Superior temporal gyrus (tissue), 1 donor: ENCODE measurements around the gene HP.
"Not testable (repeated sequence)": the region's sequence is repeated elsewhere in the genome, so short reads cannot be mapped to it uniquely, and the experiment has no call there.

Experiments used
- DNase-seq: peaks from one replicate; pipeline ENCODE4 v3.0.0-alpha.2; 2016; ENCODE audit errors: extremely low spot score

Gene HP, protein sequence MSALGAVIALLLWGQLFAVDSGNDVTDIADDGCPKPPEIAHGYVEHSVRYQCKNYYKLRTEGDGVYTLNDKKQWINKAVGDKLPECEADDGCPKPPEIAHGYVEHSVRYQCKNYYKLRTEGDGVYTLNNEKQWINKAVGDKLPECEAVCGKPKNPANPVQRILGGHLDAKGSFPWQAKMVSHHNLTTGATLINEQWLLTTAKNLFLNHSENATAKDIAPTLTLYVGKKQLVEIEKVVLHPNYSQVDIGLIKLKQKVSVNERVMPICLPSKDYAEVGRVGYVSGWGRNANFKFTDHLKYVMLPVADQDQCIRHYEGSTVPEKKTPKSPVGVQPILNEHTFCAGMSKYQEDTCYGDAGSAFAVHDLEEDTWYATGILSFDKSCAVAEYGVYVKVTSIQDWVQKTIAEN

DNA sequence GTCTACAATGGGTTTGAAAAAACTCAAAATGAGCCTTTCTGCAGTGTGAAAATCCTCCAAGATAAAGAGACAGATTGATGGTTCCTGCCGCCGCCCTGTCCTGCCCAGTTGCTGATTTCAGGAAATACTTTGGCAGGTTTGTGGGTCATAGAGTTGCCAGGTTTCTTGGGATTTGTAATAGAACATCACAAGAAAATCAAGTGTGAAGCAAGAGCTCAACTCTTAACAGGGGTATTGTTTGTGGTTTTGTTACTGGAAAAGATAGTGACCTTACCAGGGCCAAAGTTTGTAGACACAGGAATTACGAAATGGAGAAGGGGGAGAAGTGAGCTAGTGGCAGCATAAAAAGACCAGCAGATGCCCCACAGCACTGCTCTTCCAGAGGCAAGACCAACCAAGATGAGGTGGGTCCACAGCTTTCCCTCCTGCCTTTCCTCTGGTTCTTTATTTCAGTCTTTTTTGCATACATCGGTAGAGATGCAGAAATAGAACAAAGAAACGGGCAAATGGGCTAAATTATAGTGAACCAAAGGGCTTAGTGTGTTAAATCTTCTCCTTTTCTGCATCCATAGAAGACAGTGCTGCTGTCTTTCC lies at the start of gene HP:
HP (plus strand) TSS at position 252 of the 594 bp plus-strand sequence; CDS start at position 400, 148 bp downstream.
- DNase-seq: not testable (repeated sequence)

DNA sequence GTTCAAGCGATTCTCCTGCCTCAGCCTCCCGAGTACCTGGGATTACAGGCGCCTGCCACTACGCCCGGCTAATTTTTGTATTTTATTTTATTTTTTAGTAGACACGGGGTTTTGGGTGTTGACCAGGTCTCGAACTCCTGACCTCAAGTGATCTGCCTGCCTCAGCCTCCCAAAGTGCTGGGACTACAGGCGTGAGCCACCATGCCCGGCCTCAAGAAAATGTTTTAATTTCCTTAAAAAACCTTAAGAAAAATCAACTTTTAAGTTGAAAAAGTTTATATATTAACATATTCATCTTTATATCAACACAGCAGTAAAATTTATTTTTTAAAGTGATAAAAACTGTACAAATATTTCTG lies 46.3 kb upstream of the HP start:
- not testable (repeated sequence) for DNase-seq

DNA sequence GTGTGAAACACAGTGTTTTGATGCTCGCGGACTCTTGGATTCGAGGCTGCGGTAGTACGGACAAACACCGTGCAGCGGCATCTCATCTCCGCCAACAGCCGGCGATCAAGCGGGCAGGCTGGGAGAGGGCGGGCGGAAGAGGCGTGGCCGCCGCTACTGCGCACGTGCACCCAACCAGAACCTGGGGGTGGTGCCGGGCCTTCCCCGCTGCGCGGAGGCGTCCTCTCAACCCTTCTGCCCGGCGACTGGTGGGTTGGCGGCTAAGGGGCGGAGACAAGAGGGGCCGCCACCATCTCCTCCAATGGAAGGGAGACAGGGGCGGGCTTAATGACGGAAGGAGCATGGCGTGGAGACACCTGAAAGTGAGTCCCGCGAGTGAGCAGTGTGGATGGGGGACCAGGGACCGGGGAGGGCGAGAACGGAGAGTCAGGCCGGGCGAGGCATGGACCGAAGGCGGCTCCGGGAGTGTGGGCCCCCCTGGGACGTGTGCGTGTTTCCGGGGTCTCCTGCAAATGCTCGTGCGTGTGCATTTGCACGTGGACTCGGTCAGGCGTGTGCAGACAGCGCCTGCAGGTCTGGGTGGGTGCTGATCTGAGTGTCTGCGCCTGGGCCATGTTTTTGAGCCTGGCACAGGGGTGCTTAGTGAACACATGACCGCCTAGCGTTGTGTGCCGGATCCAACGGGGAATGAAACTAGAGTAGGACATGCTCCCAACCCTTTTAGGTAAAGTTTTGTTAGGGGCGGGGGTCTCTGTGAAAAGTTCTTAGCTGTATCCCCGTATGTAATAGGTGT lies 45.7 kb upstream of the HP start, which contains the start of gene DHODH:
DHODH (plus strand) TSS at position 321 of the 793 bp plus-strand sequence; CDS start at position 342, 21 bp downstream.
- DNase-seq: peak; percentile 97

DNA sequence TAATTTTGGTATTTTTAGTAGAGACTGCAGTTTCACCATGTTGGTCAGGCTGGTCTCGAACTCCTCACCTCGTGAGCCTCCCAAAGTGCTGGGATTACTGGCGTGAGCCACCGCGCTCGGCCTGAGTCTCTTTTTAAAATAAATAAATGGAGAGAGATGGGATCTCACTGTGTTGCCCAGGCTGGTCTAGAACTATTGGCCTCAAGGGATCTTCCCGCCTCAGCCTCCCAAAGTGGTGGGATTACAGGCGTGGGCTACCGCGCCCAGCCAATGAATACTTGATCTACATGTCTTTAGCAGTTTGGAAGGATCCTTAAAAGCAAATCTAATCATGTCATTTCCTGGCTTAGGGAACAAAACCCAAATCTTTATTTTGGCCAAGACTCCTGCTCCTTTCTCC lies 44.5 kb upstream of the HP start:
- DNase-seq: no peak

DNA sequence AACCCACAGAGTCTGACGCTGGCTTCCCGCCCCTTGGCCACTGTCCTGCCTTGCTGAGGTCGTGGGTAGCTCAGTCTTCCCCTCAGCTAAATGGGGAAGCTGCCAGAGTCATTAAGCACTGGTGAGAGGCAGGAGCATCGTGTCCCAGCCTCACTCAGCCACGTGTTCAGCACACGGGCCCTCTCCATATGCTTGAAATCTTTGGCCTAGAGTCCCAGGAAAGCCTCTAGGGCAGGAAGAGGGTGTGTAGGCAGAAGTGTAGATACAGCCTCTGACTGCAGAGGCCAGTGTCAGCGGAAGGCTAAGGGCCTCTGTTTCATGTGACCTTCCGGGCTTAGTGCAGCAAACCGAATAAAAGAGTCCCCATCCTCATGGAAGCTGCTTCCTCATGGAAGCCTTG lies 41.7 kb upstream of the HP start:
- no peak for DNase-seq

DNA sequence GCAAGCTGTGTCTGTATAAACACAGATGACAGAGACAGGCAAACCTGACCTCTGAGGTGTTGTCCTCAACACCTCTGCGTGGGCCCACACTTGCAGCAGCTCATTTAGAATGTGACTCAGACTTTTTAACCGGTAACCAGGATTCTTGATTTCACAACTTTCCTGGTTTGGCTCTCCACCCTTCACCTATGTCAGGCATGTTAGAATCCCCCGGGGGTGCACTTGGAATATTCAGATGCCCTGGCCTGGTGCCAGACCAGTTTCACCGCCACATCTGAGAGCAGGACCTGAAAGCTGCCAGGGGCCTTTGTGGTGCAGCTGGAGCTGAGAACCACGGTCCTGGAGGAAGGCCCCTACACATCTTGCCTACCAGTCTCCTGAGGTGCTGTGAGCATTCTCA lies 40.9 kb upstream of the HP start:
- DNase-seq: no peak

DNA sequence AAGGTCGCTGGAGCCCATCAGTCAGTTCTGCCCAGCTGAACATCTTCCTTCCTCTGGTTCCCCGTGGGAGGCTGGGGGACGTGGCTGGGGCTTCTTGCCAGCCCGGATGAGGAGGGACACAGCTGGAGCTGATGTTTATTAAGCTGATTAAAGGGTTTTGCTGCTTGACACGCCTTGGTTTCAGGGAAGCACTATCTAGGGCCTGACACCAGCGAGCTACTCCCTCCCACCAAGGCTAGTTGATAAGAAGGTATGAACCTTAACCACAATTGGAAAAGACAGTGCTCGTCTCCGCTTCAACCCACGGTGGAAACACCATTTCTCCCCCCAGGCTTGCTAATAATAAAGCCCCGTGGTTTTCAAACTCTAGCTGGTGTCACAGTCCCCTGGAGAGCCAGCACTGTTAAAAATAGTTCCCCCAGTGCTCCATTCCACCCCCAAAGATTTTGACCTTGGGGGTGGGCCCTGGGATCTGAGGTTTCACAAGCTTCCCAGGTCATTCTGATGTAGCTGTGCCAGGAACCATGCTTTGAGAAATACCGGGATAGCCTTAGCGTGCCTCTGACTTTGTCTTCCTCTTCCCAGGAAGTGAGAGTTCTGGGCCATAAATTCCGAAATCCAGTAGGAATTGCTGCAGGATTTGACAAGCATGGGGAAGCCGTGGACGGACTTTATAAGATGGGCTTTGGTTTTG lies 40.3 kb upstream of the HP start:
- DNase-seq: no peak

DNA sequence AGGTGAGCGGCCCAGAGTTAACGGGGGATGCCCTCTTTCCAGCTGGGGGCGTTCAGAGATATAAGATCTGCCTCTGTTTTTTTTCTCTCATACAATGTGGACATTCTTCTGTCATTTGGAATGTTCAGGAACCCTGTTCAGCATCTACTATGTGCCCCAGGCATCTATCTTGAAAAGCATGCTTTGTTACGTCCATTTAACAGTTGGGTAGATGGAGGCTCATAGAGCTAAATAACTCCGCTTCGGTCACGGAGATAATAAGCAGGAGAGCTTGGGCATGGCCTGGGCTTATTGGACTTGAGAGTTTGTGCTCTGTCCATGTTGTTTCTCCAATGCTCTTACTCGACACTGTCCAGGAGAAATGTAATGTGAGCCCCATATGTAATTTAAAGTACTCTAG lies 39.6 kb upstream of the HP start:
- no peak for DNase-seq

DNA sequence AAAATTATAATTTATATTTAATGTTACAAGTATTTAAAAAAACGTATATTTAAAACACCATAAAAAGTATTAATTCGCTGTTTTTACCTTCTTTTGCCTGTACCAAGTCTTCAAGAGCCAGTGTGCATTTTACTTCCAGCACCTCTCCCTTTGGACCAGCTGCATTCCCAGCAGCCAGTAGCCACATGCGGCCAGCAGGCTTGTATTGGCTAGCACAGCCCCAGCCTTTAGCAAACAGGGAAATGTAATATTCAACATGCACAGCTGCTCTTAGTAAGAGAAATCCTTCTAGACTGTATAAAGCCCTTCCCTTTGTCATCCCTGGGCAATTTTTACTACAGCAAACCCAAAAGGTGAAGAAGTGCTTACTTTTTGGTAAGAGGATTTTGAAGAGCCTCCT lies 39.2 kb upstream of the HP start:
- DNase-seq: no peak

DNA sequence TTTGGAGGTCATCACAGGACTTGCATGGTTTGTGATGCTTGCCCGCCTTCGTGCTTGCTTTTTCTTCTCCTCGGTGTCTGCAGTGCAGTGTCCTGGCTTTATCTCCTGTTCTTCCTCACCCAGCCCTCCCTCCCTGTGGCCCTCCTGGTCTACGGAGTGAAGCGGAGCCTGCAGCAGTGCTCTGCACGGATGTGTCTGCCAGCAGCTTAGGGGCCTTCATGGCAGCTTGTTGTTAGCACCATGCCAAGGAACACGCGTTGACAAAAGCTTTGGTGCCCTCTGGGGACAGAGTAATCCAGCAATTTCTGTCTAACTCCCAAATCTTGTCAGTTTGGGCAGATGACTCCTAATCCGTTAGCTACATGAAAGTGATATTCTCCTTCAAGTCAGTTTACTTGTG lies 35.8 kb upstream of the HP start:
- DNase-seq: no peak

DNA sequence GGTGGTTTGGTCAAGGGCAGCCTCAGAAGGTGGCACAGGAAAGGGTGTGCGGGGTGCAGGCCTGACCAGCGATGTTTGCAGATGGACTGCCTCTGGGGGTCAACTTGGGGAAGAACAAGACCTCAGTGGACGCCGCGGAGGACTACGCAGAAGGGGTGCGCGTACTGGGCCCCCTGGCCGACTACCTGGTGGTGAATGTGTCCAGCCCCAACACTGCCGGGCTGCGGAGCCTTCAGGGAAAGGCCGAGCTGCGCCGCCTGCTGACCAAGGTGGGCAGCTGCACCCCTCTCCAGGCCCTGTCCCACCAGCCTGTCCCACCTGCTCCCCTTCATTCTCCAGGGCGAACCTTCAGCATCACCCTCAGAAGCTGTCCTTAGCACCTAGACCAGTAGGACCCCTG lies 33.3 kb upstream of the HP start:
- no peak for DNase-seq

DNA sequence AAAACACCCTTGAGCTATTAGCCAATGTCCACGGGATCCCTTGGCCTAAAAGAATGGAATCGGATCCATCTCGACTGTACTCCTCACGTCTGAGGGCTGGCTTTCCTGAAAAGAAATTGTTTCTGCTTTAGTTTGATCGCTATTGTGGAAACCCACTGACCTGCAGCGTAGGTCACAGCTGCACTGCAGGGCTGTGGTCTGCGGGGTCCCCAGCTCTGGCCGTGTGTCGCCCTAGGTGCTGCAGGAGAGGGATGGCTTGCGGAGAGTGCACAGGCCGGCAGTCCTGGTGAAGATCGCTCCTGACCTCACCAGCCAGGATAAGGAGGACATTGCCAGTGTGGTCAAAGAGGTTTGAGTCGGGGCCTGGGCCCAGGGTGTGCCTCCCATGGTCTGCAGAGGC lies 32.2 kb upstream of the HP start:
- DNase-seq: no peak

DNA sequence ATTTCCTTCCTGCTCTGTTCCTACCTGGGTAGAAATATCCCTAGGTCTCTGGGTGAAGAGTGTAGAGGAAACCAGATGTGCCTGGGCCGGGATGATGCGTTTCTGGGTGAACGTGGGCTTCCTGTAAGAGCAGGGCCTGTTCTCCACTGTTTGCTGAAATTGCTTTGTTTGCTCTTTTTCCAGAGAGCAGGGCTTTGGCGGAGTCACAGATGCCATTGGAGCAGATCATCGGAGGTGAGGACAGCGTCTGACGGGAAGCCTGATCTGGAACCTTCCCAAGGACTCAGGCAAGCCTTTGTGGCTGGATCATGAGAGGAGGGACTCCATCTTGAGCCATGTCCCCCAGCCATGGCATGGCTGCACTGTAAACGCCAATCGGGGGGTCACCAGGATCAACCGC lies 30.3 kb upstream of the HP start:
- DNase-seq: no peak

DNA sequence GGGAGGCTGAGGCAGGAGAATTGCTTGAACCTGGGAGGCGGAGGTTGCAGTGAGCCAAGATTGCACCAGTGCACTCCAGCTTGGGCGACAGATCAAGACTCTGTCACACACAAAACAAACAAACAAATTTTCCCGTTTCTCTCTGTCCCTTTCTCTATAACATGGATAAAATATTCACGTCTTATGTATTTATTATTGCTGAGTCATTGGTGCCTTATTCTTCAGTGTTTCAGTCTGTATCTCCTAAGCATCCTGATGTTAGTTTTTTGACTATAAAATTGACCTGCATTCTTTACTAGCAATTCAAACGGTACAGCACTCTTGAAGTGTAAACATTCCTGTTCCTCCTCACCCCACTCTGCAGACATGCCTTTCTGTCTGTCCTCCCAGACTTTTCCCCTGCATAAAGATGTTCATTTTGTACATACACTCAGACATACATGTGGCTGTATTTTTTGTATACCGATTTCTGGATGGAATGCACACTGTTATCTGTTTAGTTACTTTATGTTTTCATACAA lies 29.4 kb upstream of the HP start:
- DNase-seq: no peak

DNA sequence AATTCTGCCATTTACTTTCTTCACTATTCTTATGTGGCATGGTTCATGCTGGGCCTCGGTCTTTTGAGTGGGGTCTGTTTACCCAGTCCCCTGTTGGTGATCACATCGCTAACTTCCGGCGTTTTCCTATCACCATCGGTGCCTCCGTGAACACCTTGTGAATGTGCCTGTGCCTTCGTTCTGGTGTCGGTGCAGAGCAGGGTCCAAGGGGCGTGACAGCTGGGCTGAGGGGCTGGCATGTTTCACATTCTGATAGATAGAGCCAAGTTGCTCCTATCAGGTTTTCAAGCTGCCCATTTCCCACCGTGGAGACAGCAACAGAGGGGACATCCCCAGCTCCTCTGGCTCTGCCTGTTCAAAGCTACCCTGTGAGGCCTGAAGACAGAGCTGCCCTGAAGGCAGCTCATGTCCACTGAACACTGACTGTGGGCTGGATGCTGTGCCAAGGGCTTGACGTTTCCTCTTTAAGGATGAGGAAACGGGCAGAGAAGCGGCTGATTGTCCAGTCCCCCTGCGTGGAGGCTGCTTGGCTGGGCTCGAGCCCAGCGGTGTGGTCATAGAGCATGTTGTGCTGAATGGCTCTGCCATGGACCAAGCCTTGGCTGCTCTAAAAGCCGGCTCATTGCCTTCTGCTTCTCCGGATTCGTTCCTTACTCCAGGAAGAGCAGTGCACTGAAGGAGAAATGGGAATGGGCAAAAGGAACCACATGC lies 28.7 kb upstream of the HP start:
- peak; percentile 46 for DNase-seq

DNA sequence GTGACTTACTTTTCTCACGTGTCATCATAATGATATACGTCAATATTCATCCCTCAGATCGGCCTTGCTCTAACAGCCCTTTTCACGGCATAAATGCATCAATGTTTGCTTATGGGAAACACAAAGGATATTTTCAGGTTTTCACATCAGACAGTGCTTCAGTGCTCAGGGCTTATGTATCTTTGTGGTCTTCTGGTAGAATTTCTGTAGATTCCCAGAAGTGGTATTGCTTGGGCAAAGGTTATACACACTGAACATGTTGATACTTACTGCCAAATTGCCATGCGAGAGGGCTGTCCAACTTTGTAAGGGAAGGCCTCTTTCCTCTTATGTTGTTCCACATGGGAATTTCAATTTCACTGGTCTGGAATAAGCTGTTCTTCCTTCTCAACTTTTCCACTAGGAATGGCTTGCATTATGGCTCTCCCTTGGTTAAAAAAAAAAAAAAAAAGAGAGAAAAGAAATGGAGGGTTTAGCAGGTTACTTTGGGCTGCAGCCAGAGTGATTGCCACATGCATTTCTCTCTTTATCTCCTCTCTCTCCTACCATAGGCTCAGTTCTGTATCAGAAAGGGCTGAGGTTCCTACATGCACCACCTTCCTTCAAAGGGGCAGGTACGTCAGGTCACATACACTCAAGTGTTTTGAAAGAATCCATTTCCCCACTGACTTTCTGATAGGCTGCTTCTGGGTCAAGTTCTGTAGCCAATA lies 26.5 kb upstream of the HP start:
- DNase-seq: no peak

DNA sequence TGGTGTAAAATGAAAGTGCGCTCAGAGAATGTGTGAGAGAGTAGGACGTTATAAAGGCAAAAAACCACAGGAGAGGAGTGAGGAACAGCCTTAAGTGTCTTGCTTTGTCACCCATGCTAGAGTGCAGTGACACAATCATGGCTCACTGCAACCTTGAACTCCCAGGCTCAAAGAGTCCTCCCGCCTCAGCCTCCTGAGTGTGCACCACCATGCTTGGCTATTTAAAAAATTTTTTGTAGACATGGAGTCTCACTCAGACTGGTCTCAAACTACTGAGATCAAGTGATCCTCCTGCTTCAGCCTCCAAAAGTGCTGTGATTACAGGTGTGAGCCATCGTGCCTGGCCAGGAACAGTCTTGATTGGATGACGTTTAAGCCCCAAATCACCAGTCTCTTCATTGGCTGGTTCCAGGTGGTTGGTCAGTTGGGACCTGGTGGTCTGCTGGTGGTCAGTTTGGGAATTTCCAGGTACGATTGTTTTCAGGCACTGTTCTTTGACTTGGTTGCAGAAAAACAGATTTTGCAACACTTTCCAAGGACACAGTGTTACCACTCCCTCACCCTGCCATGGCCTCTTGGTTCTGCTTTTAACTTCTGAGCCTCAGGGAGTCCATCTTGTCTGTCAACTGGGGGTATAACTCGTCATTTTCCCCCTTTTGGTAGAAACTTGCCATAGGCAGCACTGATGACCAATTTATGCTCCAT lies 24.6 kb upstream of the HP start:
- DNase-seq: no peak

DNA sequence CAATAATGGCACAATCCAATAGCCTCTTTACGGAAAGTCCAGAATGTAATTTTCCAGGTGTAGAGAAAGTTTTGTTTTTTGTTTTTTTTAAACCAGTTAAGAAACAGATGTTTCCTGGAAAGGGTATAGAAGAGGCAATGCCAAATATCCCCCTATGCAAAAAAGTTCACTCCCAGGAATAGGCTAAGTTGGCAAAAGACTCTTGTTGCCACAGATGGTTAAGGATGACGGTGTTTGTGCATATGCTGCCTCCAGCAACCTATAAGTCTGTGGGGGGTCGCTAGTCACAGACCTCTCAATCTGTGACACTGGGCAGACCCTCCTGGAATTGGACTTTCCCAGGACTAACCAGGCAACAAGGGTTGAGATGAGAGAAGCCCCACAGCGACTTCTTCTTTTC lies 20.9 kb upstream of the HP start:
- DNase-seq: no peak

DNA sequence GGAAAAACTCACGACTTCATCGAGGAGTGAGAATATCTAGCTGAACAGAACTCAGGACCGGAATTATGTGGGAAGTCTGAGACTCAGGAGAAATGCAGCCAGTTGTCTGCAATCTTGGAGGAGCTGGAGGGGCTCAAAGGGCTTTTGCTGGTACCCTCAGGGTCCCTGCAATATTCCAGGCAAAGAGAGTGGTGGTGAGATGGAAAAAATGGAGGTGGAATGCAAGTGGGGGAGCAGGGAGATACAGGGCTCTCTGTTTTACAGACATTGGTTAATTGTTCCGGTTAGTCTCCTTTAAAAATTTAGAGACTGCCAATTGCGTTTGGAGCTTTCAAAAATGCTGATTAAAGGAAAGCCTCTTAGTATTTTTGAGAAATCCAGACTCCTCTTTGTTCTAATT lies 18.2 kb upstream of the HP start:
- DNase-seq: no peak

DNA sequence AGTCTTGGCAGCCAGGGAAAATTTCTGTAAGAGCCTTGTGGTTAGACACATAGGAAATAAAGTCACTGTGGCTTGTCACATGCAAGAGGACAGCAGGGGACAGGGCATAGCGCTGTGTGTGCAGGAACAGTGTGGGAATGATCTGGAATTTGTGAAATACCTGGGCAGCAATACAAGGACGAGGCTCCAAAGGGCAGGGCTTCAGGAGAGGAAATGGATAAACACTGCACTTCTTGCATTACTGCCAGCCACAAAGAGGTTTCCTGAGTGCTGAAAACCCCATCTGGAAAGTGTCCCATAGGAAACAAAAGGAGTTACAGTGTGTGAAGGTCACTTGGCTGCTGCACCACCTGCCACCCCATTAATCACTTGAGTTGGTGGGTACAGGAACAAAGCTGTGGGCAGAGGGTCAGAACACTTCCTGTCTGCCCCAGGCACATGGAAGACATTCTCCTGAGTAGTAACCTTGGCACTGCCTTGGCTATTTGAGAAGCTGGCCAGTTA lies 12.1 kb upstream of the HP start:
- no peak for DNase-seq
